ENCODE measurements around the gene MLST8. TPM values are rescaled to one million over a fixed set of nuclear protein-coding genes. Genes with fewer than 3 reads are reported as not detected.

The MLST8 gene
- polyA plus RNA-seq, 2 donors: 27.8 to 38.3 TPM

- H3K4me3 ChIP-seq (ENCODE audit: low read depth in 1 of 2, low read length in 2 of 2): no peak overlapping the region
- peaks cover 0 to 10% of the 10 kb centered on the region in 2 donors for H3K27me3 ChIP-seq (ENCODE audit: control insufficient read depth in 1 of 2, insufficient read depth in 2 of 2, low read length in 2 of 2)
- no peaks in the 10 kb centered on the region for H3K9me3 ChIP-seq (ENCODE audit: control insufficient read depth in 2 of 2, insufficient read depth in 1 of 2, low read depth in 1 of 2, low read length in 1 of 2)
- peaks cover 26 to 73% of the 10 kb centered on the region in 2 donors for H3K36me3 ChIP-seq (ENCODE audit: control insufficient read depth in 2 of 2, insufficient read depth in 2 of 2, low read length in 1 of 2)
- H3K27ac ChIP-seq (ENCODE audit: low read depth in 2 of 2, low read length in 1 of 2): no peak overlapping the region
- H3K4me1 ChIP-seq (ENCODE audit: control insufficient read depth in 2 of 2, insufficient read depth in 2 of 2, low read length in 1 of 2): peaks cover 6 to 32% of the 10 kb centered on the region in 2 donors
- WGBS, 2 donors: 94 to 95% methylated on average over 27 to 28 of the region's 28 CpGs
Observed at GRCh38 chr16:2233046-2233775, 28.0 kb downstream of the MLST8 start.

GRCh38 chr16:2233872-2234812 lies 28.9 kb downstream of the MLST8 start:
- peaks cover 19 to 65% of the 10 kb centered on the region in 2 donors for H3K36me3 ChIP-seq (ENCODE audit: control insufficient read depth in 2 of 2, insufficient read depth in 2 of 2, low read length in 1 of 2)
- H3K9me3 ChIP-seq (ENCODE audit: control insufficient read depth in 2 of 2, insufficient read depth in 1 of 2, low read depth in 1 of 2, low read length in 1 of 2): no peaks in the 10 kb centered on the region
- no peak overlapping the region for H3K27ac ChIP-seq (ENCODE audit: low read depth in 2 of 2, low read length in 1 of 2)
- H3K27me3 ChIP-seq (ENCODE audit: control insufficient read depth in 1 of 2, insufficient read depth in 2 of 2, low read length in 2 of 2): peaks cover 0 to 10% of the 10 kb centered on the region in 2 donors
- 91 to 93% methylated on average over 51 of the region's 51 CpGs for WGBS, 2 donors
- peaks cover 6 to 32% of the 10 kb centered on the region in 2 donors for H3K4me1 ChIP-seq (ENCODE audit: control insufficient read depth in 2 of 2, insufficient read depth in 2 of 2, low read length in 1 of 2)
- no peak overlapping the region for H3K4me3 ChIP-seq (ENCODE audit: low read depth in 1 of 2, low read length in 2 of 2)

- no peaks in the 10 kb centered on the region for H3K9me3 ChIP-seq (ENCODE audit: control insufficient read depth in 2 of 2, insufficient read depth in 1 of 2, low read depth in 1 of 2, low read length in 1 of 2)
- no peak overlapping the region for H3K4me3 ChIP-seq (ENCODE audit: low read depth in 1 of 2, low read length in 2 of 2)
- H3K27ac ChIP-seq (ENCODE audit: low read depth in 2 of 2, low read length in 1 of 2): no peak overlapping the region
- peaks cover 15 to 59% of the 10 kb centered on the region in 2 donors for H3K36me3 ChIP-seq (ENCODE audit: control insufficient read depth in 2 of 2, insufficient read depth in 2 of 2, low read length in 1 of 2)
- 91 to 93% methylated on average over 15 to 18 of the region's 18 CpGs for WGBS, 2 donors
- peaks cover 0 to 10% of the 10 kb centered on the region in 2 donors for H3K27me3 ChIP-seq (ENCODE audit: control insufficient read depth in 1 of 2, insufficient read depth in 2 of 2, low read length in 2 of 2)
- H3K4me1 ChIP-seq (ENCODE audit: control insufficient read depth in 2 of 2, insufficient read depth in 2 of 2, low read length in 1 of 2): peaks cover 6 to 32% of the 10 kb centered on the region in 2 donors
Observed at GRCh38 chr16:2234813-2235170, 29.5 kb downstream of the MLST8 start.

- 94 to 95% methylated on average over 28 of the region's 28 CpGs for WGBS, 2 donors
- H3K36me3 ChIP-seq (ENCODE audit: control insufficient read depth in 2 of 2, insufficient read depth in 2 of 2, low read length in 1 of 2): peaks cover 15 to 57% of the 10 kb centered on the region in 2 donors
- peaks cover 0 to 10% of the 10 kb centered on the region in 2 donors for H3K27me3 ChIP-seq (ENCODE audit: control insufficient read depth in 1 of 2, insufficient read depth in 2 of 2, low read length in 2 of 2)
Observed at GRCh38 chr16:2235234-2235651, 30.0 kb downstream of the MLST8 start.

GRCh38 chr16:2235695-2236336 lies 30.6 kb downstream of the MLST8 start:
- Histone ChIP-seq H3K27me3 (ENCODE audit: control insufficient read depth in 1 of 2, insufficient read depth in 2 of 2, low read length in 2 of 2) (peaks cover 0 to 10% of the 10 kb centered on the region in 2 donors), H3K9me3 (ENCODE audit: control insufficient read depth in 2 of 2, insufficient read depth in 1 of 2, low read depth in 1 of 2, low read length in 1 of 2) (no peaks in the 10 kb centered on the region), H3K36me3 (ENCODE audit: control insufficient read depth in 2 of 2, insufficient read depth in 2 of 2, low read length in 1 of 2) (peaks cover 15 to 53% of the 10 kb centered on the region in 2 donors), H3K4me3 (ENCODE audit: low read depth in 1 of 2, low read length in 2 of 2) (no peak overlapping the region), H3K4me1 (ENCODE audit: control insufficient read depth in 2 of 2, insufficient read depth in 2 of 2, low read length in 1 of 2) (peaks cover 6 to 32% of the 10 kb centered on the region in 2 donors), H3K27ac (ENCODE audit: low read depth in 2 of 2, low read length in 1 of 2) (no peak overlapping the region)
- WGBS, 2 donors: 51 to 63% methylated on average over 19 of the region's 19 CpGs

More at GRCh38 chr16:2235234-2235651, 30.0 kb downstream of the MLST8 start:
- no peaks in the 10 kb centered on the region for H3K9me3 ChIP-seq (ENCODE audit: control insufficient read depth in 2 of 2, insufficient read depth in 1 of 2, low read depth in 1 of 2, low read length in 1 of 2)
- peaks cover 6 to 32% of the 10 kb centered on the region in 2 donors for H3K4me1 ChIP-seq (ENCODE audit: control insufficient read depth in 2 of 2, insufficient read depth in 2 of 2, low read length in 1 of 2)
- H3K4me3 ChIP-seq (ENCODE audit: low read depth in 1 of 2, low read length in 2 of 2): no peak overlapping the region
- H3K27ac ChIP-seq (ENCODE audit: low read depth in 2 of 2, low read length in 1 of 2): no peak overlapping the region

GRCh38 chr16:2236337-2237101 lies 31.3 kb downstream of the MLST8 start, which contains the start of gene DNASE1L2:
Gene DNASE1L2, plus strand, starts transcription at chr16:2236444. Its CDS starts 373 bp downstream, at chr16:2236817.
- WGBS, 2 donors: 5 to 9% methylated on average over 61 to 64 of the region's 64 CpGs
- H3K36me3 ChIP-seq (ENCODE audit: control insufficient read depth in 2 of 2, insufficient read depth in 2 of 2, low read length in 1 of 2): peaks cover 15 to 47% of the 10 kb centered on the region in 2 donors
- no peak within 1 kb of the TSS for H3K27ac ChIP-seq (ENCODE audit: low read depth in 2 of 2, low read length in 1 of 2)
- H3K9me3 ChIP-seq (ENCODE audit: control insufficient read depth in 2 of 2, insufficient read depth in 1 of 2, low read depth in 1 of 2, low read length in 1 of 2): no peaks in the 10 kb centered on the region
- peaks cover 0 to 10% of the 10 kb centered on the region in 2 donors for H3K27me3 ChIP-seq (ENCODE audit: control insufficient read depth in 1 of 2, insufficient read depth in 2 of 2, low read length in 2 of 2)
- H3K4me1 ChIP-seq (ENCODE audit: control insufficient read depth in 2 of 2, insufficient read depth in 2 of 2, low read length in 1 of 2): peaks cover 6 to 25% of the 10 kb centered on the region in 2 donors
- H3K4me3 ChIP-seq (ENCODE audit: low read depth in 1 of 2, low read length in 2 of 2): peak within 1 kb of the TSS in 1 of 2 donors; percentile 13

- 6 to 8% methylated on average over 34 to 40 of the region's 40 CpGs for WGBS, 2 donors
- peaks cover 6 to 23% of the 10 kb centered on the region in 2 donors for H3K4me1 ChIP-seq (ENCODE audit: control insufficient read depth in 2 of 2, insufficient read depth in 2 of 2, low read length in 1 of 2)
- no peak overlapping the region for H3K27ac ChIP-seq (ENCODE audit: low read depth in 2 of 2, low read length in 1 of 2)
- peaks cover 0 to 10% of the 10 kb centered on the region in 2 donors for H3K27me3 ChIP-seq (ENCODE audit: control insufficient read depth in 1 of 2, insufficient read depth in 2 of 2, low read length in 2 of 2)
- no peaks in the 10 kb centered on the region for H3K9me3 ChIP-seq (ENCODE audit: control insufficient read depth in 2 of 2, insufficient read depth in 1 of 2, low read depth in 1 of 2, low read length in 1 of 2)
- H3K36me3 ChIP-seq (ENCODE audit: control insufficient read depth in 2 of 2, insufficient read depth in 2 of 2, low read length in 1 of 2): peaks cover 15 to 41% of the 10 kb centered on the region in 2 donors
- H3K4me3 ChIP-seq (ENCODE audit: low read depth in 1 of 2, low read length in 2 of 2): peak overlapping the region in 1 of 2 donors; percentile 13
Observed at GRCh38 chr16:2237102-2237482, 31.8 kb downstream of the MLST8 start.

GRCh38 chr16:2237493-2238149 lies 32.4 kb downstream of the MLST8 start:
- Histone ChIP-seq H3K4me3 (ENCODE audit: low read depth in 1 of 2, low read length in 2 of 2) (no peak overlapping the region), H3K36me3 (ENCODE audit: control insufficient read depth in 2 of 2, insufficient read depth in 2 of 2, low read length in 1 of 2) (peaks cover 12 to 38% of the 10 kb centered on the region in 2 donors), H3K27ac (ENCODE audit: low read depth in 2 of 2, low read length in 1 of 2) (no peak overlapping the region), H3K4me1 (ENCODE audit: control insufficient read depth in 2 of 2, insufficient read depth in 2 of 2, low read length in 1 of 2) (peaks cover 6 to 23% of the 10 kb centered on the region in 2 donors), H3K9me3 (ENCODE audit: control insufficient read depth in 2 of 2, insufficient read depth in 1 of 2, low read depth in 1 of 2, low read length in 1 of 2) (no peaks in the 10 kb centered on the region), H3K27me3 (ENCODE audit: control insufficient read depth in 1 of 2, insufficient read depth in 2 of 2, low read length in 2 of 2) (peaks cover 0 to 10% of the 10 kb centered on the region in 2 donors)
- 16 to 19% methylated on average over 56 to 65 of the region's 65 CpGs for WGBS, 2 donors
